Measurements from ENCODE around the gene NPC1.
A peak's percentile ranks its signal among the peaks of the same experiment; 100 is the strongest.

NPC1 gene

GRCh38 chr18:23631312-23631711, 45.0 kb upstream of the NPC1 start:
- DNase-seq (ENCODE audit: low read depth) = no peak
- TF ChIP-seq, protein P1, sequence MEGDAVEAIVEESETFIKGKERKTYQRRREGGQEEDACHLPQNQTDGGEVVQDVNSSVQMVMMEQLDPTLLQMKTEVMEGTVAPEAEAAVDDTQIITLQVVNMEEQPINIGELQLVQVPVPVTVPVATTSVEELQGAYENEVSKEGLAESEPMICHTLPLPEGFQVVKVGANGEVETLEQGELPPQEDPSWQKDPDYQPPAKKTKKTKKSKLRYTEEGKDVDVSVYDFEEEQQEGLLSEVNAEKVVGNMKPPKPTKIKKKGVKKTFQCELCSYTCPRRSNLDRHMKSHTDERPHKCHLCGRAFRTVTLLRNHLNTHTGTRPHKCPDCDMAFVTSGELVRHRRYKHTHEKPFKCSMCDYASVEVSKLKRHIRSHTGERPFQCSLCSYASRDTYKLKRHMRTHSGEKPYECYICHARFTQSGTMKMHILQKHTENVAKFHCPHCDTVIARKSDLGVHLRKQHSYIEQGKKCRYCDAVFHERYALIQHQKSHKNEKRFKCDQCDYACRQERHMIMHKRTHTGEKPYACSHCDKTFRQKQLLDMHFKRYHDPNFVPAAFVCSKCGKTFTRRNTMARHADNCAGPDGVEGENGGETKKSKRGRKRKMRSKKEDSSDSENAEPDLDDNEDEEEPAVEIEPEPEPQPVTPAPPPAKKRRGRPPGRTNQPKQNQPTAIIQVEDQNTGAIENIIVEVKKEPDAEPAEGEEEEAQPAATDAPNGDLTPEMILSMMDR (IDR thresholded peaks at IDR 0.05; ENCODE audit: low read length, missing control alignments) = no peak
- H3K4me3 ChIP-seq (replicated peaks; ENCODE audit: low read depth, low read length) = no peak overlapping the region

GRCh38 chr18:23629444-23629946, 43.2 kb upstream of the NPC1 start:
- no peak for DNase-seq (ENCODE audit: low read depth)
- H3K4me3 ChIP-seq (replicated peaks; ENCODE audit: low read depth, low read length) = no peak overlapping the region
- TF ChIP-seq, protein P1 (IDR thresholded peaks at IDR 0.05; ENCODE audit: low read length, missing control alignments) = no peak

DNA sequence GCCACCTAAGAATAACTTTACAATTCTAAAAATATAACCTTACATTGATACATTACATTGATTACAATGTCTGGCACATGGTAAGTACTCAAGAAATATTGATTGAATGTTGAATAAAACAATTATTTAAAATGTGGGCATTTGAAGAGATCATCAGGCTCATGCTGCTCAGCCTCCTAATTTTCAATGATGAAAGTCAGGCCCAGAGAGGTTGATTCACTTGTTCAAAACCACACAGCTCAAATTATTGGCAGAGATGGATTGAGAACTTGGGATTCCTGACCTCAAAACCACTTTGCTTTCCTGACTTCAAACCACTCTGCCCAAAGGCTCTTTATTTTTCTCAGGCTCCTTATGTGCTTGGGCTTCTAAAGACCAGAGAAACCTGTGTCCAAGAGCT, 41.7 kb upstream of the NPC1 start:
- DNase-seq (ENCODE audit: low read depth) = no peak
- TF ChIP-seq, protein P1 (IDR thresholded peaks at IDR 0.05; ENCODE audit: low read length, missing control alignments) = no peak
- no peak overlapping the region for H3K4me3 ChIP-seq (replicated peaks; ENCODE audit: low read depth, low read length)

DNA sequence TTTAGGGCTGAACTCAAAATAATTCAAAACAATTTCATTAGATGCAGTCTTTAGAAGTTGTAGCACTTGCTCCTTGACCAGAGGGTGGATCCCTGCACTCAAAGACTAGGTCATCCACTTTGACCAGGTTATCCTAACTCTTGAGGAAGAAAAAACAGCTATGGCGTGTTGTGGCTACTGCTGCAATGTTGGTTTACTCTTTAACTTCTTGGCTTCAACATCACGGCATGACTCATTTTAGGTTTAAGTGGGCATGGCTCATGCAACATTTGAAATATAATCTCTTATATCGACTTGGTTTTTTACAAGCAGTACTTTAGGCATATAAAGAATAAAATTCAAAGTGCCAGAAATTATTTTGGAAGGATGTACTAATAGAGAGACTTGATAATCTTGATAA, 41.0 kb upstream of the NPC1 start:
- peak; percentile 75 for DNase-seq (ENCODE audit: low read depth)
- TF ChIP-seq, protein P1 (IDR thresholded peaks at IDR 0.05; ENCODE audit: low read length, missing control alignments) = no peak
- H3K4me3 ChIP-seq (replicated peaks; ENCODE audit: low read depth, low read length) = no peak overlapping the region

DNA sequence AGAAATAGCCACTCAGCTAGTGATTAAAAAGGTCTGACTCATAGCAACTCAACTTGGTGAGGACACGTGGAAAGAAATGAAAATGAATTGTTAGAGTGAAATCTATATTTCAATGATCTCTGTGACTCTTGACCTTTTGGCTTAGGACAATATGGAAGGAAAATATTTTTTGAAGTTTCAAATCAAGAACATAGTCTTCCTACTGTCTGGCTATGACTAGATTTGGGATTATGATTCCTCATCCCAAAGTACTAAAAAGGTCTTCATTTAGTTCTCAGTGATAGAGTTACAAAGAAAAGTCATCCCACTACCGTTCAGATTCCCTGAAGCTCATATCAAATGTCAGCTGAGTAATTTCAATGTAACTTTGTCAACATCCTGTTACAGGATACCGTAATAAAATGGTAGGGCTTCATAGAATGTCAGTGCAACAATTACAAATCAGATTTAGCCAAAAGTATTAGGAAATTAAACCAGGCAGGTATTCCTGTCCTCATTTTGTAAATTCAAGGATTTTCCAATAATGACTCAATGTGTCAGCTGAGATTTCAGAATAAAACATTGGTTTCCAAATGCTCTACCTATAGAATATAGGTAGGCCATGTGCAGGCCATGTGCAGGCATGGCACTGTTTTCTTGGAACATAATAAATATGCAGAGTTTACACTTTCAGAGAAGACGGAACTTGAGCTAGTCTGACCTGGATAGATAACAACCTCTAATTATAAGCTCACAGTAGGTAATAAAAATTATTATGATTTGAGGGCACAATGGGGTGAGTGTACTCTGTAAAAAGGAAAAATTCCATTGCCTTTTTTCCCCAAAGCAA, 40.4 kb upstream of the NPC1 start:
- H3K4me3 ChIP-seq (replicated peaks; ENCODE audit: low read depth, low read length) = no peak overlapping the region
- peak; percentile 43 for DNase-seq (ENCODE audit: low read depth)
- TF ChIP-seq, protein P1 (IDR thresholded peaks at IDR 0.05; ENCODE audit: low read length, missing control alignments) = no peak

GRCh38 chr18:23623040-23623439, 36.7 kb upstream of the NPC1 start:
- TF ChIP-seq, protein P1 (IDR thresholded peaks at IDR 0.05; ENCODE audit: low read length, missing control alignments) = no peak
- no peak overlapping the region for H3K4me3 ChIP-seq (replicated peaks; ENCODE audit: low read depth, low read length)
- DNase-seq (ENCODE audit: low read depth) = no peak
